ENCODE results near the gene COL5A2.

The COL5A2 gene

GRCh38 chr2:189147989-189148388, 31.6 kb downstream of the COL5A2 start:
- DNase-seq: no peak

GRCh38 chr2:189147361-189147760, 32.2 kb downstream of the COL5A2 start:
- no peak for DNase-seq

DNA sequence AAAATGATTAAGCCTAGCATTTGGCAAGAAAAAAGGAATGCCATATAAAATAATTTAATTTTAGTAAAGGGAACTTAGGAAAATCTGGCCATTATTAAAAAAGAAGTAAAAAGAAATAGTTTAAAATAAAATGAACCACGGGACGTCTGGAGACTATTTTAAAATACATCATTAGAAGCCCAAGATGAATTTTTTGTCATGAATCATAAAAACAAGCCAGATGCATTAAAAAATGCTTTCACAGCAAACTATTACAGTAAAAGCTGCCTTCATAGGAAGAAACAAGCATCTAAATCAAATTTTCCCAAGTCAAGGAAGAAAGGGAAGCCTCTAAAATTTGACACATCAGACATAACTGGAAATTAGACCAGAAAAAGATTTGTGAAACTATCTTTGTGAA, 33.0 kb downstream of the COL5A2 start:
- no peak for DNase-seq

DNA sequence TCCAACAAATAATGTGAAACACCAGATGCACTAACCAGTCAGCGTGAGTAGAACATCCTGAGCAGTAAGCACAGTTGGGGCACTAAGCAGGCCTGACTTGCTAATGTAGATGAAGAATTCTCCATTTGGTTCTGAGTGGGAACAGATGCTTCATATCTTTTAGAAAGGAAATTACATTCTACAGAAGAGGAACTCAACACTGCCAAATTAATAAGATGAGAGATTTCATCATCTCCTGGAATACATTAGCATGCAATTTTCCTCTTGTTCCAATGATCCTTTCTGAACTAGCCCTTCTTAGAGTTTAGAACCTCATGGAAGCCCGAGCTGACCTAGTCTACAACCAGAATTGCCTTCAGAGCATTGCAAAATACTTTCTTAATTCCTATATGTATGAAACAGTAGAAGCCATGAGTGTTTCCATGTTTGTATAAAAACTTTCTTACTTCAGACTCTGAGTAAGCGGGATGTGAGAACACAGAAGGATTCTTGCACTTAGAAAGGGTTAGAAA, 34.8 kb downstream of the COL5A2 start:
- DNase-seq: no peak

GRCh38 chr2:189143925-189144324, 35.6 kb downstream of the COL5A2 start:
- DNase-seq: no peak

DNA sequence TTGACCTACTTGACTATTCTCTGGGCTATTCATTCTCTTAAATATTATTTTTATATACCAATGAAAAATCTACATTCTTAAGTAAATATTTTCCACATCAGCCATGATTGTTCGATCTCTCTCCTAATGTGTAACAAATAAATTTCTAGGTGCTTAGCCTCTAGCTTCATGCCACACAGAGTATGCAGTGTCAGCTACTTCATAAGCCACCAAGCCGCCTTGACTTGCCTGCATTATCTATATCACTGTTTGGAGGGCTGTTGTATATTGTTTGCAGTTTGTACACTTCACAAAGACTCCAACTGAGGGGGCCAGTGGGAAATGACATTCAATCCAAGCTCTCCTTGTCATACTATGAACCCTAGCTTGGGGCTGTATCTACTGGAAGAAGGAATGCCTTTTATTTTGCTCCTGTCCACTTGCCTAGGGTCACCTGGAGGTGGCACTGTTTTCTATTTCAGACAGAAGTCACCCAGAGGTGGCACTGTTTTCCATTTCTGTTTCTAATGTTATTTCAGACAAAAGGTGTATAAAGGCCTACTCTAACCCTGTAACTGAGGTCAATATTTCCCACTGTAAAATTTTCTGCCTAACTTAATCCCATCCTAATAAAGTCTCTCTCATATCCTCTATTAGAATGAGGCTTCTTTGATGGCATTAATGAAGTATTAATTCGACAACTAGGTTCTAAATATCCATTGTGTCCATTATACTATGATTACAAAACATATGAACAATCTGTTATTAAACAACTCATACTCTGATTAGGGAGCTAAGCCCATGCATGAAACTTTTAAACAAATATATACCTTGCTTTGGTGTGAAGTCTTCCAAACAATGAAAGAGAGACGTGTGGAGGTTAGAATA, 36.4 kb downstream of the COL5A2 start:
- DNase-seq: no peak

GRCh38 chr2:189138800-189139199, 40.8 kb downstream of the COL5A2 start:
- DNase-seq: no peak

GRCh38 chr2:189137519-189137918, 42.0 kb downstream of the COL5A2 start:
- no peak for DNase-seq

- DNase-seq: no peak
Measured at GRCh38 chr2:189134485-189134884, 45.1 kb downstream of the COL5A2 start.

DNA sequence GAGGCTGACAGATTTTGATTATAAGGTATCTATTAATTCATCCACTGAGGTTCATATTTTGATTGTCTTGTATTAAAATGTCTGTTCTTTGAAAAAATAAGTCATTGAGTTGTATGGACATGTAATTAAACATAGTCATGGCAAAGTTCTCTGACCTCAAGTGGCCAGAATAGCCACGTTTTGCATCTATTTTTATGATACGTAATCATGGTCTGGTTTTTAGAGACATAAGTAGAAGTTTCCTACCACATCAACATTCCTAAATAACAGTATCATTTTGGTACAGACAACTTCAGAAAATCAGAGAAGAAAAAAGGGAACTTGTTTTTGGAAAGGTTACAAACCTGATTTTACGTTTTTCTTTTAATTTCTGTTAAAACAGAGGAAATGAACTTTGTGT, 47.6 kb downstream of the COL5A2 start:
- DNase-seq: no peak

GRCh38 chr2:189129971-189130370, 49.6 kb downstream of the COL5A2 start:
- no peak for DNase-seq

DNA sequence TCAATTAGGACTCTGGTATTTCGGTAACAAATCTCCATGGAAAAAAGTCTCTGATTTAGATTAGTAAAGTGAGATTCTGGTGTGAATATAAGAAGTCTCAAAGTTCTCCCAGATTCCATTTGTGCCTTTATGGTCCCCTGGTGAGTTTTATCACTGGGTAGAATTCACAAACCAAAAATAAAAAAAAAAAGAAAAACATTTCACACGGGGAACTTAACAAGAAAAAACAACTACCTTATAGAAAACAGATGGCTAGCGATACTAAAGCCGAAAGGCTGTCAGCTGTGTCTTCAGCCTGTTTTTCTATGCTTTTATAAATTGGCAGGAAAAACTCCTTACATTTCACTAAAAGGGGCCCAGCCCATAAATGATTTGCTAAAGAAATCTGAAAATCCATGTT, 50.6 kb downstream of the COL5A2 start:
- DNase-seq: no peak

DNA sequence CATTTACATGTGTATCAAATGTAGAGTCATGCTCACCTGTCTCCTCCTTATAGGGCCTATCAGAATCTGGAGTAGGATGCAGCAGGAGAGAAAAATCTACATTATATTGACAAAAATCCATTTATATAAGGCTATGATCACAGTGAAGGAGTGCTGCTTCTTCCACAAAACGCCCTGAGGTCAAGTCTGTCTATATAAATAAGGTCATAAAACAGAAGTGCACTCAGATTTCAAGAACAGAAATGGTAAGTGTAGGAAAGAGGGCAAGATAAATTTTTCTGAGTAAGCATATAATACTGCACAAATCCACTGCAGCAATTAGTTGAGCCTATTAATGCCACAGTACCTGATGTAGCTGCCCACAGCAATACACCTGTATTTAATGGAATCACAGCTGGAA, 51.8 kb downstream of the COL5A2 start:
- no peak for DNase-seq

DNA sequence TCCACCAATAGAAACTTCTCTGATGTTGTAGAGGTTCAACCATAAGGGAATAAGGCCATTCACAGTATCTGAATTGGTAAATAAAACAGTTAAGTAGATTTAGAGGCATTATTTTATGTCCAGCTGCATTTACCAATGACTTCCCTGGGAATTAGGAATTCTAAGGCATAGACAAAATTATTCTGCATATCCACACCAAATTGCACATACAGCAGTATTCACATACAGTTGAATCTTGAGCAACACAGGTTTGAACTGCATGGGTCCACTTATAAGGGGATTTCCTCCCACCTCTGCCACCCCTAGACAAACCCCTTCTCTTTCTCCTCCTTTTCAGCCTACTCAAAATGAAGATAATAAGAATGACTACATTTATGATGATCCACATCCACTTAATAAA, 54.4 kb downstream of the COL5A2 start:
- no peak for DNase-seq

- no peak for DNase-seq
Measured at GRCh38 chr2:189124175-189124574, 55.4 kb downstream of the COL5A2 start.

- no peak for DNase-seq
Measured at GRCh38 chr2:189118386-189118785, 61.2 kb downstream of the COL5A2 start.

GRCh38 chr2:189116979-189117378, 62.6 kb downstream of the COL5A2 start:
- DNase-seq: no peak

GRCh38 chr2:189116087-189116486, 63.5 kb downstream of the COL5A2 start:
- no peak for DNase-seq

DNA sequence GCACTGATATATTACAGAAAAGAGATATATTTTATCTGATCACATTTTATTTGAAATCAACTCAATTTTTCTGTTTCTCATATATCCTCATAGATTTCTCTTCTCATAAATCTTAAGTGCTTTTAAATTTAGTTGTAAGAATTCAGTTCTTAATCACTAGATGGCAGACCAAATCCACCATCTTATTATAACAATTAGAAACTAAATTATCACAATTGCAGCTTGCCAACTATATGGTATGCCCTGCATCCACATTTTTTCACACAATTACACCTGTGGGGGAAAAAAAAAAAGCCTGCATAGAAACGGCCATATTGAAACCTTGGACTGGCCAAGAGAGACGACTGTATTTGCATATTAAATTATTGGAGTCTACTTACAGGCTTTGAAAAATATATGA, 64.4 kb downstream of the COL5A2 start:
- no peak for DNase-seq

DNA sequence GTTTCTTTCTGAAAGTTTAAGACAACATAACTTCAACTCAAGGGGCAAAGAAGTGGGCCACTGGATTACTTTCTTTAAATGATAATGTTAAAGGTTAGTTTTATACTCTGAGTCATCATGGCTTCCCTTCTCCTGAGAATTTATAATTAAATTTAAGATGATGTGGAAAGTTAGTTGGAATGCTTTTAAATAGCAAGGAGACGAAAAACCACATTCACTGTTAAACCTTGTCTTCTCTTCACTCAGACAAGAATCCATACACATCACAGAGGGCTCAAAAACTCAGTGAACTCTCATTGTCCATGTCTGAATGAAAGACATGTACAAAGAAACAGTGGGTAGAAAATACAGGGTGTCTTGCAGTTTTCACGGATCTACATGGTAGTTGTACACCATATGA, 65.6 kb downstream of the COL5A2 start:
- no peak for DNase-seq

DNA sequence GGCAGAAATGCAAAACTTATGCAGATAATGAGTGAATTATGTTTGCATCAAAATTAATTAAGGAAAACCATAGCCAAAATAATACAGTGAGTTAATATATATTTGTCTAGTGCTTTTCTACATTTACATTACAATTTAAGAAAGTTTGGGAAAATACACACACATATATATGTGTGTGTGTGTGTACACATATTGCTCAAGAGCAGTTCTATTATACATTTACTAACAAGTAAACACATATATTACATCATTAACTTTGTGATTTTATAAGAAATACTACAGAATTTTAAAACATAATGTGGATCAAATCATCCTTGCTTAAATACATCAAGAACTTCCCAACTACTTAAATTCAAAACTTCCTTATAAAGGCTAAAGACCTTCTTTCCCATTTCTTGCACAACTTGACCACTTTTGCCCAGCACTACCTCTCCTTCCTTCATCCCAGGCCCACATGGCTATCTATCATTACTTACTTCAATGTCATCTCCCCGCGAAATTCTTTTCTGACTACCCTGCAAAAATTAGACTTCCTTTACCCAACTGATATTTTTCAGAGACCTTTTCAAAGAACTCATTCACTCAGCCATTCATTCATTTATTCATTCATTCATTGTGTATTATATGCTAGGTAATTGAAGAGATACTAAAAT, 68.4 kb downstream of the COL5A2 start:
- DNase-seq: no peak

DNA sequence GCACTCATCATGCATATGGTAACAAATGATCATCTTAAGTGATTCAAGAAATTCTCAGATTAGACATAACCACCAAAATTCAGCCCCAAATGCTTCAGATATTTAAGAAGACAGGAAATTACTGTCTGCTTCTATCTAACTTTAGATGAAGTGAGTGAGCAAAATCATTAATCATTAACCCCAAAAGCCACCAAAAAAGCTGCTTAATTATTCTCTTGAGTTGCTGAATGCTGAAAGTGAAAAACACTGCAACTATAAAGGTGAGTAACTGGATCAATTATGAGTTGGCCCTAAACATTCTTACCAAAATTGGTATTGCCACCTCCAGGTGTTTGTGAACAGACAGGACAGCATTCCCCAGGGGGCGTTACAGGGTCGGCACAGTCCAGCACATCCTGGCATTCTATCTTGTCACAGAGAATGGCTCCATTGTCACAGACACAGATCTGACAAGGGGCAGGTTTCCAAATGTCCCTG, 69.6 kb downstream of the COL5A2 start:
- DNase-seq: no peak

DNA sequence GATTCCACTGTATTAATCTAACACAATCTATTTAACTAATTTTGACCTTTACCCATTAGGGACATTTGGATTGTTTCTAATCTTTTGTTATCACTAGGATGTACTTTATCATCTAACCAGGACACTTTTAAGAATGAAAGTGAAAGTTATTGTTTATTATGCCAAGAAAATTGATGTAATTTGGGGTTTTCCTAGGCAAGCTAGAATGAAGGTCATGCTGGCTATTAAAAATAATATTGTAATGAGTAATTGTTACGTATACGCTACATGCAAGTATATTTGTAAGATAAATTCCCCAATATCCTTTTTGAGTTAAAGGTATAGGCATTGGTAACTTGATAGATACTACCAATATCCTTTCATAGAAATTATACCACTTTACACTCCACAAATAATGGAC, 74.6 kb downstream of the COL5A2 start:
- no peak for DNase-seq
